ENCODE measurements around the gene ZSCAN25. TPM values are rescaled to one million over a fixed set of nuclear protein-coding genes. Genes with fewer than 3 reads are reported as not detected.

ZSCAN25 gene
- polyA plus RNA-seq, 1 donor from 2014 or later = 12.2 TPM

- Histone ChIP-seq H3K4me3 (ENCODE audit: low read length) (no peak overlapping the region), H3K27me3 (ENCODE audit: insufficient read depth, low read depth, low read length) (no peaks in the 10 kb centered on the region), H3K36me3 (ENCODE audit: insufficient read depth, low read length) (peaks cover 10% of the 10 kb centered on the region), H4K20me1 (ENCODE audit: insufficient read depth) (no peaks in the 10 kb centered on the region), H3K9me3 (ENCODE audit: low read length) (no peaks in the 10 kb centered on the region), H3K27ac (ENCODE audit: low read length) (no peak overlapping the region), H3K9me2 (ENCODE audit: insufficient read depth, low read length) (no peaks in the 10 kb centered on the region), H3K4me2 (ENCODE audit: low read length) (no peak overlapping the region), H2AFZ (ENCODE audit: low read depth, low read length) (no peak overlapping the region), H3K9ac (ENCODE audit: low read length) (no peak overlapping the region), H3K79me2 (replicated peaks; ENCODE audit: insufficient read depth, low read length) (peaks cover 2% of the 10 kb centered on the region), H3F3A (ENCODE audit: insufficient read depth, low read length, poor library complexity, severe bottlenecking) (no peaks in the 10 kb centered on the region)
- no peak for TF ChIP-seq MXI1 (conservative IDR thresholded peaks at IDR 0.05; ENCODE audit: poor library complexity, severe bottlenecking)
- no peak for TF ChIP-seq RAD21 (conservative IDR thresholded peaks at IDR 0.05)
- TF ChIP-seq TAF1 (IDR thresholded peaks at IDR 0.05; ENCODE audit: low read depth) = no peak
- TF ChIP-seq EZH2 (IDR thresholded peaks at IDR 0.05; ENCODE audit: borderline replicate concordance, insufficient read depth, low read length, poor library complexity, severe bottlenecking) = no peak
- TF ChIP-seq, protein P1, sequence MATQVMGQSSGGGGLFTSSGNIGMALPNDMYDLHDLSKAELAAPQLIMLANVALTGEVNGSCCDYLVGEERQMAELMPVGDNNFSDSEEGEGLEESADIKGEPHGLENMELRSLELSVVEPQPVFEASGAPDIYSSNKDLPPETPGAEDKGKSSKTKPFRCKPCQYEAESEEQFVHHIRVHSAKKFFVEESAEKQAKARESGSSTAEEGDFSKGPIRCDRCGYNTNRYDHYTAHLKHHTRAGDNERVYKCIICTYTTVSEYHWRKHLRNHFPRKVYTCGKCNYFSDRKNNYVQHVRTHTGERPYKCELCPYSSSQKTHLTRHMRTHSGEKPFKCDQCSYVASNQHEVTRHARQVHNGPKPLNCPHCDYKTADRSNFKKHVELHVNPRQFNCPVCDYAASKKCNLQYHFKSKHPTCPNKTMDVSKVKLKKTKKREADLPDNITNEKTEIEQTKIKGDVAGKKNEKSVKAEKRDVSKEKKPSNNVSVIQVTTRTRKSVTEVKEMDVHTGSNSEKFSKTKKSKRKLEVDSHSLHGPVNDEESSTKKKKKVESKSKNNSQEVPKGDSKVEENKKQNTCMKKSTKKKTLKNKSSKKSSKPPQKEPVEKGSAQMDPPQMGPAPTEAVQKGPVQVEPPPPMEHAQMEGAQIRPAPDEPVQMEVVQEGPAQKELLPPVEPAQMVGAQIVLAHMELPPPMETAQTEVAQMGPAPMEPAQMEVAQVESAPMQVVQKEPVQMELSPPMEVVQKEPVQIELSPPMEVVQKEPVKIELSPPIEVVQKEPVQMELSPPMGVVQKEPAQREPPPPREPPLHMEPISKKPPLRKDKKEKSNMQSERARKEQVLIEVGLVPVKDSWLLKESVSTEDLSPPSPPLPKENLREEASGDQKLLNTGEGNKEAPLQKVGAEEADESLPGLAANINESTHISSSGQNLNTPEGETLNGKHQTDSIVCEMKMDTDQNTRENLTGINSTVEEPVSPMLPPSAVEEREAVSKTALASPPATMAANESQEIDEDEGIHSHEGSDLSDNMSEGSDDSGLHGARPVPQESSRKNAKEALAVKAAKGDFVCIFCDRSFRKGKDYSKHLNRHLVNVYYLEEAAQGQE (IDR thresholded peaks at IDR 0.05; ENCODE audit: borderline replicate concordance) = no peak
- TF ChIP-seq EP300 (conservative IDR thresholded peaks at IDR 0.05; ENCODE audit: poor library complexity, severe bottlenecking) = no peak
- TF ChIP-seq, protein P2, sequence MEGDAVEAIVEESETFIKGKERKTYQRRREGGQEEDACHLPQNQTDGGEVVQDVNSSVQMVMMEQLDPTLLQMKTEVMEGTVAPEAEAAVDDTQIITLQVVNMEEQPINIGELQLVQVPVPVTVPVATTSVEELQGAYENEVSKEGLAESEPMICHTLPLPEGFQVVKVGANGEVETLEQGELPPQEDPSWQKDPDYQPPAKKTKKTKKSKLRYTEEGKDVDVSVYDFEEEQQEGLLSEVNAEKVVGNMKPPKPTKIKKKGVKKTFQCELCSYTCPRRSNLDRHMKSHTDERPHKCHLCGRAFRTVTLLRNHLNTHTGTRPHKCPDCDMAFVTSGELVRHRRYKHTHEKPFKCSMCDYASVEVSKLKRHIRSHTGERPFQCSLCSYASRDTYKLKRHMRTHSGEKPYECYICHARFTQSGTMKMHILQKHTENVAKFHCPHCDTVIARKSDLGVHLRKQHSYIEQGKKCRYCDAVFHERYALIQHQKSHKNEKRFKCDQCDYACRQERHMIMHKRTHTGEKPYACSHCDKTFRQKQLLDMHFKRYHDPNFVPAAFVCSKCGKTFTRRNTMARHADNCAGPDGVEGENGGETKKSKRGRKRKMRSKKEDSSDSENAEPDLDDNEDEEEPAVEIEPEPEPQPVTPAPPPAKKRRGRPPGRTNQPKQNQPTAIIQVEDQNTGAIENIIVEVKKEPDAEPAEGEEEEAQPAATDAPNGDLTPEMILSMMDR (IDR thresholded peaks at IDR 0.05; ENCODE audit: poor library complexity, severe bottlenecking) = no peak
- TF ChIP-seq SMC3 (conservative IDR thresholded peaks at IDR 0.05; ENCODE audit: poor library complexity) = no peak
- TF ChIP-seq POLR2AphosphoS5 (IDR thresholded peaks at IDR 0.05) = no peak
These were observed 6.4 kb downstream of the ZSCAN25 start for GRCh38 chr7:99623091-99623693.

GRCh38 chr7:99623702-99624447, 7.1 kb downstream of the ZSCAN25 start:
- Histone ChIP-seq H3K9me3 (ENCODE audit: low read length) (no peaks in the 10 kb centered on the region), H3K27ac (ENCODE audit: low read length) (no peak overlapping the region), H2AFZ (ENCODE audit: low read depth, low read length) (no peak overlapping the region), H3K27me3 (ENCODE audit: insufficient read depth, low read depth, low read length) (no peaks in the 10 kb centered on the region), H3K9ac (ENCODE audit: low read length) (no peak overlapping the region), H3K79me2 (replicated peaks; ENCODE audit: insufficient read depth, low read length) (no peaks in the 10 kb centered on the region), H3K4me3 (ENCODE audit: low read length) (no peak overlapping the region), H3K36me3 (ENCODE audit: insufficient read depth, low read length) (peaks cover 10% of the 10 kb centered on the region), H4K20me1 (ENCODE audit: insufficient read depth) (no peaks in the 10 kb centered on the region), H3K4me2 (ENCODE audit: low read length) (no peak overlapping the region), H3K9me2 (ENCODE audit: insufficient read depth, low read length) (no peaks in the 10 kb centered on the region), H3F3A (ENCODE audit: insufficient read depth, low read length, poor library complexity, severe bottlenecking) (no peaks in the 10 kb centered on the region)
- TF ChIP-seq EP300 (conservative IDR thresholded peaks at IDR 0.05; ENCODE audit: poor library complexity, severe bottlenecking) = no peak
- TF ChIP-seq, protein P1 (IDR thresholded peaks at IDR 0.05; ENCODE audit: borderline replicate concordance) = no peak

All from neural cell (in vitro differentiated cells).